Activated effector memory CD4-positive, alpha-beta T cell treated with Interleukin-2 at 50 U/mL for 16 hours (primary cell): ENCODE results near the gene GATB.
"Not testable (repeated sequence)": the region's sequence is repeated elsewhere in the genome, so short reads cannot be mapped to it uniquely, and the experiment has no call there.

Source experiments
- DNase-seq: peaks from one replicate; pipeline ENCODE4 v3.0.0-alpha.2; 2020

Gene GATB

DNA sequence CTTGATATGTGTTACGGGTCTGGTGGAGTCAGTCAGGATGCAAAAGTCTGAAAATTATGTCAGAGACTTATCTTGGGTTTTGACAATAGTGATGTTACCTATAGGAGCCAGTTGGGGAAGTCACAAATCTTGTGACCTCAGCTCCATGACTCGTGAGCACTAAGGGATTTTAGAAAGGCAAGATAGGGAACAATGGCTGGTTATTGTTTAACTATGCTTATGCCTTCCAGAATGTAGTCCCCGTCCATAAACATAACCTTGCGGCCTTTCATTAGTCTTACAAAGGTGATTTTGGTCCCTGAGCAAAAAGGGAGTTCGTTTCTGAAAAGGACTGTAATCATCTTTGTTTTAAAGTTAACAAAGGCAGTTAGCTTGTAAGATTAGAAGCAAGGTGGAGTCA lies 23.9 kb upstream of the GATB start:
- no peak for DNase-seq

DNA sequence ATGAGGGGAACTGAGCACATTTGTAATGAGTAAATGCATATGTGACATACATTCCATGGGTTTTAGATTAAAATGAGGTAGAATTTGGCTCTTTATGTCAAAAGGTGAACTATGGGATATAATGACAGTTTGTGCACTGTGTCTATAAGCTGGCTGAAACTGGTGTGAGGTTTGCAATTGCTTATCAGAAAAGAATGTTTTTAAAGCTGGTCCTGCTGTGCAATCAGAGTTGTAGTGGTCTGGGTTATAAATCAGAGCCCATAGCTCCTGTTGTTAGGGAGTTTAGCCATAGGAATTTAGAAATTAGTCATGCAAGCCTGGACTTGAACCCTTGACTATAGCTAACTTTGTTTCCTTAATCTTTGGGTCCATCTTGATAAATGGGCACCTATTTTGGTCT lies 23.1 kb upstream of the GATB start:
- no peak for DNase-seq

DNA sequence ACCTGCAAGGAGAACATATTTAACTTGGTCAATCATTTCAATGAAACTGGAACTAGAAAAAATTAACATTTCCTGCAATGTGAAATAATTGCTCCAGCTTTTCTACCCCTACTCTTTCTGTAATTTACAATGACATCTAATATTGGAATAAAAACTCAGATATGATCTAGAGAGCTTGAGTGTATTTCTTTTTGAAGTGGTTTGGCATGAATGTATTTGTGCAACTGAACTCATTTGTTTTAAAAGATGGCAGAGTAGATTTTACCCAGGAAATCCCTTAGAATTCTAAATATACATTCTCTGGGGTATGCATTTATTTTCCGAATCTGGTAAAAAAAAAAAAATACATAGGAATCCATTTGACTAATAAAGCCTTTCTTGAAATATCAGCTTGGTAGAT lies 21.5 kb upstream of the GATB start:
- no peak for DNase-seq

DNA sequence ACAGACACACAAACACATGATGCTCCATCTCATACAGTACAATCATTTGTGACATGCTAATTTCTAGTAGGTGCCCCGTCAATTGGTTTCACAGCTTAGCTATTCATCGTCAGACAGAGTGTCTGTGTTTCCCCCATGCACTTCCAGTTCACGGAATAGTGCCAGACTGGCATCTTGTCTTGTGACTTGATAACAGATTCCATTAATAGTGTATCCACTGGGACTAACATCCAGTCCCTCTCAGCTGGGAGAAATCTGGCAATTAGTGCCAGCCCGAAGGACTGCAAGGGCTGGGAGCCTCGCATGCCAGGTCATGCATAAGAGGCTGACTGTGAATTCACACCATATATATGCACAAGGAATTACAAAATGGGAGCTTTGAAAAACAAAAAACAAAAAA lies 20.2 kb upstream of the GATB start:
- no peak for DNase-seq

DNA sequence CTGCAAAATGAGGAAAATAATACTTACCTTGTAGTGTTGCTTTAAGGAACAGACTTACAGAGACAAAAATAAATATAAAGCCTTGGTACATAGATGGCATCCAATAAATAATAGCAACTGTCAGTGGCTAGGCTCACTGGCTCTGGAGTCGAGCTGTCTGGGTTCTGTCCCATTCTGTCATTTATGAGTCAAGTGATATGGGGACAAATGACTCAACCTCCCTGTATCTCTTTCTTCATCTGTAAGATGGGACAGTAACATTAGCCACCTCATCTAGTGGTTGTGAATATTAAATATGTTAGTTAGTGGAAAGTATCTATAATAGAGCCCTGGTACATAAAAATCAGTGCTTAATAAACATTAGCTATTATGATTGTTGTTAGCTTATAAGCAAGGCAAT lies 16.7 kb upstream of the GATB start:
- no peak for DNase-seq

DNA sequence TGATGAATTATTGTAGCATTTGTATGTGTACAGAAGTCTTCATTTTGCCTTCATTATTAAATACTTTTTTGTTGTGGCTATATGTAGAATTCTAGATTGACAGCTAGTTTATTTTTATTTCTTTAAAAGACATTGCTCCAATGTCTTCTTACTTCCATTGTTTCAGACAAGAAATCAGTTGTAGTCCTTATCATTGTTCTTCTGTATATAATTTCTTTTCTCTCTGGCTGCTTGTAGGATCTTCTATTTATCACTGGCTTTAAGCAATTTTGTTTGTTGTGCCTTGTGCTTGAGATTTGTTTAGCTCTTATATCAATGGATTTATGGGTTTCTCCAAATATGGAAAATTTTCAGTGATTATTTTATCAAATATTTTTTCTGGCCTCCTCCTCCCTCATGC lies 13.5 kb upstream of the GATB start:
- DNase-seq: no peak

DNA sequence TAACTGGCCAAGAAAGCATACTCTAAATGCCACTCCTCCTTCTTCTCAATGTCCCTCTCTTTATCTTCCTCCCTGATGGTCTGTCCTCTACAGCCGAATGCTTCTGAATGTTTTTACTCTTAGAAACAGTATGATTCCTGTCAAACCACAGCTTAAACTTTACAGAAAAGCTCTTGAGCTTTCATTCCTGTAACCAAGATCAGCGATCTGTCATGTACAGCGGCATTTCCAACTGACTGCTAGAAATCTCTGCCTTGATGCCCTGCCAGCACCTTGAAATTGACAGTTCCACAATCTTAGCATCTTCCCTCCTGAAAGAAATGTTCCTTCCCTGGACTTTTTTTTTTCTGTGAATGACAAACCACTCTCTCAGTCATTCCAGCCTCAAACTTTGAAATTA lies 11.5 kb upstream of the GATB start:
- DNase-seq: no peak

DNA sequence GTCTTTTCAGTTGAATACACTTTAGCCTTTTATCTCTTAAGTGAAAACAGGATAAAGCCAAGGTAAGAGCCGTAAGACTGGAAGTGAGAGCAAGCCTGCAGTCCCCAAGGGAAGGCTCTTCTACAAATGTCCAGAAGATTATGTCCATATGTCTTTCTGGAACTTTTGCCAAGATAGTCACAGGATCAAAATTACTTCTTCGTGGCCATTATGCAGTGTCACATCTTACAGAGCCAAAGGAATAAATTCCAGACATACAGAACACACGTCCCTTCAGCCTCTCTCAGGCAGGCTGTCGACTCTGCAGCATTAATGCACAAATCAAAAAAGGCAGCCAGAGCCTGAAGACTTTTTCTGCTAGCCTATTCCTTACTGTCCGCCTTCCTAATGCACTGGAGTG lies 10.9 kb upstream of the GATB start:
- DNase-seq: no peak

DNA sequence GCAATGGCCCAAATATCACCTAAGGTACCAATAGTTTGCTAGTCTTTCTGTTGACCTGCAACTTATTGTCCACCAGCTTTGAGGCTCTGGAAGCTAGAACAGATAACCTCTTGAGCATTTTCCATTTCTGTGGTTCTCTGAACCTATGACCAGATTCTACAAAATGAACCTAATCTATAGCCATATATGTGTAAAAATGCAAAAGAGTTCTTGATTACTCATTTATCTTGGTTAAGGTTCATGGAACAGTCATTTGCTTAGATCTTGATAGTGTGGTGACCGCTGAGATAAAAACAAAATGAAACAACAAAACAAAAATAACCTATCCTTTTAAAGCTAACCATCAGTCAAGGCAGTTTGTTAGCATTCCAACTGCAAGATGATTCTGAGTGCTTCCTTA lies 9.3 kb upstream of the GATB start:
- no peak for DNase-seq

DNA sequence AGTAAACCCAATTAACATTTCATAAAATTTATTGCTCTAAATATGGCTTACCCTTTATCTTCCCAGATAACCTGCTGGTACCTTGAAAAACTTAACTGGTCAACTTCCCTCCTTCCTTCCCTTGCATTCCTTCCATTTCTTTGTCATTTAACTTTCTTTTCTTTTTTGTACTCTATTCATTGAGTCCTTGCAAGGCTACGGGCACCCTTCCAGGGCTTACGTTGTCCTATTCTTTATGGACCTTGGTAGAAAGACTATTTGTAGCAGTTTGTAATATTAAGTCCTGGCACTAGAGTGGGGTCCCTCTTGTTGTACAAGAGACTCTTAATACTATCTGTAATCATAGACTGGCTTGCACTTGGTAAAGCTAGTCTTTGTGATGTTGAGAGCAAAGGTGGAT lies 8.0 kb upstream of the GATB start:
- DNase-seq: no peak

DNA sequence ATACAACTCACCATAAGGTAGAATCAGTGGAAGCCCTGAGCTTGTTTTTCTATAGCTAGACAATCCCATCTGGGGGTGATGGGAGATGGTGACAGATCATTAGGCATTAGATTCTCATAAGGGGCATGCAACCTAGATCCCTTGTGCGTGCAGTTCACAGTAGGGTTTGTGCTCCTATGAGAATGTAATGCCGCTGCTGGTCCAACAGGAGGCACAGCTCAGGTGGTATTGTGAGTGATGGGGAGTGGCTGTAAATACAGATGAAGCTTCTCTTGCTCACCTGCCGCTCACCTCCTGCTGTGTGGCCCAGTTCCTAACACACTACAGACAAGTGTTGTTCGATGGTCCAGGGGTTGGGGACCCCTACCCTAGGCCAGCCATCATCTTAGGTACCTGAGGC lies 5.9 kb upstream of the GATB start:
- no peak for DNase-seq

DNA sequence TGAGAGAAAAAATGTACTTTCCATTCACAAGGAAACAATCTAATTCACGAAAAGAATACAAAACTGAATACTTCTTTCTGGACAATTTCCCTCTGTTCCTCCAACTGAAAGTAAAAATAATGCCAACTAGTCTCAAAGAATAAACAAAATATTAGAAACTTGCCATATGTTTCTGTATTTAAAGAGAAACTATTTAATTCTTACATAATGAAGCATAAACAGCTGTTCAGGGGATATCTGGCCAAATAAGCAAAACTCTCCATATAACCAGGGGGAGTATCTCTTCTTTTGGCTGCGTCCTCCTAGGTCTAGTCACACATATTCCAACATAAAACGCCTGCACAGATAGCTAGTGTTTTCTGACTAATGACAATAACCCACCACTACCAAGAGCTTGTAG lies 805 bp downstream of the GATB start:
- no peak for DNase-seq

DNA sequence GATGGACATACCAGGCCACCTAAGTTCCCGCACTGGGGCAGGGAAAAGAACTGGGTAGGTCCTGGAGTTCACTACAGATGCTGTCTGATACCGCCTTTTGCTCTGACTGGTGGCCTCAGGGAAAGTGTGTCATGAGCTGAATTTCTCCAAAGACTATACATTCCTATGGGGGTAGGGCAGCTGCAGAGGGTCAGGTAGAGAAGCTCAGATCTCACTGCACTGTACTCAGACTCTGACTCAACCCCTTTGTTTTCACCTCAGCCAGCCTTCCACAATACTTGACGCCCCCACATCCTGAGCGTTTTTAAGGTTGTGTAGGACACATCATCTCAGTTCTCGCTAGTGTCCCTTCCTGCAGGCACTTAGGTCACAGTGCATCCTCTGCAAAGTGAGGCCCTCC lies 7.8 kb downstream of the GATB start:
- no peak for DNase-seq

DNA sequence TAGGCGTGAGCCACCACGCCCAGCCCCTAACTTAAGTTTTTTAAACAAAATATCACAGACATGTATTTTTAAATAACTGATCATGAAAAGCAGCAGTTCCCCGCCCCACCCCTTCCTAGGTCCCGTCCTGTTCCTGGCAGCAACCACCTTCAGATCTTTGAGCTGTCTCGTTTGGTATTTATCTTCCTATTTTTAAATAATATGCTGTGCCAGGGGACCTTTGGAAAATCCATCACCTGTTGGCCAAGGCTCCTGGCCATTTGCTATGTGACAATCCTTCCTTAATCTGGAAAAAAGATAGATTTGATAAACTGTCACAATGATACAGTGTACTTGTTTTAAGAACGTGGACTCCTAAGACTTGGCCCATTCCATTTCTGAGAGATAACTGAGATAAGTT lies 10.7 kb downstream of the GATB start:
- DNase-seq: no peak

DNA sequence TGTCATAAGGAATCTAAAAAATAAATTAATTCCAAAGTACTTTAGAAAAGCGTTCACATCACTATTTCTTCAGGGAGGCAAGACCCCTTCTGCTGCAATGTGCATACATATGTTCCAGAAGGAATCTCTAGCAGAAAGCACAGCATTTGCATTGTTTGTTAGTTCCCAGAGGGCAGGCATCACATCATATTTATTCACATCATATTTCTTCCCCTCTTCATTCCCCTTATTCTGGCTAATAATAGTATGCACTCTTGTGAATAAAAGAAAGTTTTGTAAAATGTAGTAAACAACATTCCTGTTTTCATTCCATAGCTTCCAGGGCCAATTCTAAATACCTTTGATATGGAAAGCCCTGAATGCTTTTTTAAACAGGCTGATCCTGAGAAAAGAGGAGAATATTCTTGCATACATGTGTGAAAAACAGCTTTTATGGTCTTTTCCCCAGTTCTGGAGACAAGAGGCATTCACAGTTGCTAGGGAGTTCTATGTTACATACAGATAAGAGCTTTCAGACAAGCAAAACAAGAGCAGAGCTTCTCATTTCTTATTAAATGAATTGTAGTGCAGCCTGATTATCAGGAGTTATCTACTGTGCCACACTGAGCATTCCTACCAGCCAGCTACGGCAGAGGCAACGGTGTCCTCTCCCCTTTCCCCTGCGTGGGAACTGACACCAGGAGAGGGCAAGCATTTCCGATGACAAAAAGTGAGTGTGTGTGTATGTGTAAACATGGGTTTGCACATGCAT lies 15.2 kb downstream of the GATB start:
- DNase-seq: no peak

DNA sequence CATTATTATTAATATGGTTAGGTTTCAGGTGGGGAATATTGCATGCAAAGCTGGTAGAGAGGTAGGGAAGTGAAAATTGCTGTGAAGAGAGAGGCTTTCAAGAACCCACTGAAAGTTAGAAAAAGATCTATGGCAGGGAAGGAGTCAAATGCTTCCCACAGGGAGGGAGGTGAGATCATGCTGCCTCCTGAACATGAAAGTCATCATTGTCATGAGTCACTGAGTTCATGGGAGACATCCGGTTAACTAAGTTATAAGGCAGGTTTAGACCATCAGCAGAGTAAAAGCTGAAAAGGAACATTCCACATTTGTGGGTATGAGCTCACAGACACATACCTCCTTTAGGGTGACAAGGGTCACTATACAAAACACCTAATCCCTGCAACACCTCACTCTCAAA lies 16.2 kb downstream of the GATB start:
- DNase-seq: no peak

DNA sequence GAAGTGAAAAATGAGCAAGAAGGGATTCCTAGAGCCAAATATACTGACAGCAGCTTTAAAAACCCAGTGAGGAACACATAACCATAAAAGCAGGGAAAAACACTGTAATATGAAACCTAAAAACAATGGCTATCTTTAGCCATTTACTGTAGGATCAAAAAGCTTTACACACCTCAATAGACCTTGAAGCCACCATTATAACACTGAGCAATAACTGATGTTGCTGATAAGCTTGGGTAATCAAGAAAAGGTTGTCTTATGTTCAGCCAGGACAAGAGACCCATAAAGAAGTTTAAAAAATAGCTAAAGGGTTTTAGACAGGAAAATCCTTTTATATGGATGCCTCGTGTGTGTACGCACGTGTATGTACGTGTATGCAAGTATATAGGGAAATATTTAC lies 16.9 kb downstream of the GATB start:
- DNase-seq: no peak

DNA sequence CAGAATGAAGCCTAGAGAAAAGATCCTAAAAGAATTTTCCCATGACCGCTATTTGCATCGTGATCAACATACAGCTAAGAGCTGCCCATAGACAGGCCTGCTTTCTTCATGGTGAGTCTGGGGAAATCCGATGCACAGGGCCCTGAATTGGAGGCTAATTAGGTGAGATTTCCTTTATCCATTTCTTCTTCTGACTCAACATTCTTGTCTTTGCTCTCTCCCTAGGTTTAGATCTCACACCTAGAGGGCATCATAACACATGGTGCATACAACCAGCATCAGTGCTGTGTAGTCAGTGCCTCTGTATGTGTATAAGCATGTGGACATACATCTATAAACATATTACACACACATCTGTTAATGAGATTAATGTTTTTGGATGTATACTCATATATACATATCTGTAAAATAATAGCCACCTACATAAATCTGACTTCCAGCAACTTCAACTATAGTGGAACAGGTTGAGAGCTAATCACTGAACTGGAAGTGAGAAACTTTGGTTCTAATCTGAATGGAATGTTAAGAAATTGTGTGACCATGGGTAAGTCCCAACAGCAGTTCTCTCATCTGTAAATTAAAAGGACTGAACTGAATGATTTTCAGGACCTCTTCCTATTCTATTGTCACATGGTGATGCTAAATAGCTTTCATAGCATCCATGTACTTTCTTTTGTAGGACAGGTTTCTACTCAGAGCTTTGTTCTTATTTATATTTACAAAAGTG lies 17.5 kb downstream of the GATB start:
- no peak for DNase-seq

DNA sequence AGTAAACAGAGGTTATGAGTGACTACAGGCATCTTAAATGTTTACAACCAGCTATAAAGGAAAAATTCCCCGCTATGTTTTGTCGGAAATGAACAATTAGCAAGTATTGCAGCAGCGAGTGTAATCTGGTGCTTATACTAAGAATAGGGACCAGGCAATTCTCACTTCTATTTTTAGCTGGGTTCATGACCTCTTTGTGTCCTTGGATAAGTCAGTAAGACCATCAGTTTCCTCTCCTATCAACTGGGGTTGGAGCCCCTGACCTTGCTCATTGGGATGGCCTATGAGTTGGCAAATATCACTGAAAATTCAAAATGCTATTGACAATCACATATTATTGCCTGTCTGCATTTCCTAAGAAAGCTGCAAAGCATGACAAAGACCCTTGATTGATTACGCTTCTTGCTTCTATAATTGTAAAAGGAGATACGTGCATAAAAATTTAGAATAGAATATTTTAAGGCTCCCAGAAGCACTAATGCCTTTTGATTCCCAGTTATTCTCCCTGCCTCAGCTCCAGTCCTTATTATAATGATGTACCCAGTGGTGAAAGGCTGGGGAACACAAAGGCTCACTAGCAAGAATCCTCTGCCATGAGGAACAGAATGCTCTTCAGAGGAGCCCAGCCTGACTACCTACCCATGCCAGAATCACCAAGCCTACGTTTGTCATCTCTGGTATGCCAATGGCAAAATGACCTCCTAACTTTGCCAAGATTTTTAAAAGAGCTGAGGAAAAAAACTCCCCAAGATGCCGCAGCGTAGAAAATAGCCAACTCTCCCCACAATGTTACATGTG lies 21.9 kb downstream of the GATB start:
- DNase-seq: no peak

DNA sequence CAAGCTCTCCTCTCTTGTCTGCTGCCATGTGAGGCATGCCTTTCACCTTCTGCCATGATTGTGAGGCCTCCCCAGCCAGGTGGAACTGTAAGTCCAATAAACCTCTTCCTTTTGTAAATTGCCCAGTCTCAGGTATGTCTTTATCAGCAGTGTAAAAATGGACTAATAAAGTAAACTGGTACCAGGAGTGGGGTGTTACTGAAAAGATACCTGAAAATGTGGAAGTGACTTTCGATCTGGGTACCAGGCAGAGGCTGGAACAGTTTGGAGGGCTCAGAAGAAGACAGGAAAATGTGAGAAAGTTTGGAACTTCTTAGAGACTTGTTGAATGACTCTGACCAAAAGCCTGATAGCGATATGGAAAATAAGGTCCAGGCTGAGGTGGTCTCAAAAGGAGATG lies 24.0 kb downstream of the GATB start:
- not testable (repeated sequence) for DNase-seq

DNA sequence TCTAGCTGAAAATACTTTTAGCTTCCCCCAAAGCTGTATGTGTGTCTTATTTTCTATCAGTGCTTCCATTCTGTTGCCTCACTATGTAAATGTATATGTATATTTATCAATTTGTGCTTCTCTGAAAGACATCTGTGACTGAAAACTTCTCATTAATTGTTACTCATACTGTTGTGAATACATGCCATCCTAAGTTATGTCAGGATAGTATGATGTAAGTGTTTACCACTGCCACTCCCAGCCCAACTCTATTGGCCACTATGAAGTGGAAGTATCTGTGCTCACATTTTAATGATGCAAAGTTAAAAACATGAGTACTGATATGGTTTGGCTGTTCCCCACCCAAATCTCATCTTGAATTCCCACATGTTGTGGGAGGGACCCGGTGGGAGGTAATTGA lies 24.4 kb downstream of the GATB start:
- no peak for DNase-seq

DNA sequence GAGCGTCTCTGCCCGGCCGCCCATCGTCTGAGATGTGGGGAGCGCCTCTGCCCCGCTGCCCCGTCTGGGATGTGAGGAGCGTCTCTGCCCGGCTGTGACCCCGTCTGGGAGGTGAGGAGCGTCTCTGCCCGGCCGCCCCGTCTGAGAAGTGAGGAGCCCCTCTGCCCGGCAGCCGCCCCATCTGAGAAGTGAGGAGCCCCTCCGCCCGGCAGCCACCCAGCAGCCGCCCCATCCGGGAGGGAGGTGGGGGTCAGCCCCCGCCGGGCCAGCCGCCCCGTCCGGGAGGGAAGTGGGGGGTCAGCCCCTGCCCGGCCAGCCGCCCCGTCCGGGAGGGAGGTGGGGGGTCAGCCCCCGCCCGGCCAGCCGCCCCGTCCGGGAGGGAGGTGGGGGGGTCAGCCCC lies 29.1 kb downstream of the GATB start:
- DNase-seq: not testable (repeated sequence)

DNA sequence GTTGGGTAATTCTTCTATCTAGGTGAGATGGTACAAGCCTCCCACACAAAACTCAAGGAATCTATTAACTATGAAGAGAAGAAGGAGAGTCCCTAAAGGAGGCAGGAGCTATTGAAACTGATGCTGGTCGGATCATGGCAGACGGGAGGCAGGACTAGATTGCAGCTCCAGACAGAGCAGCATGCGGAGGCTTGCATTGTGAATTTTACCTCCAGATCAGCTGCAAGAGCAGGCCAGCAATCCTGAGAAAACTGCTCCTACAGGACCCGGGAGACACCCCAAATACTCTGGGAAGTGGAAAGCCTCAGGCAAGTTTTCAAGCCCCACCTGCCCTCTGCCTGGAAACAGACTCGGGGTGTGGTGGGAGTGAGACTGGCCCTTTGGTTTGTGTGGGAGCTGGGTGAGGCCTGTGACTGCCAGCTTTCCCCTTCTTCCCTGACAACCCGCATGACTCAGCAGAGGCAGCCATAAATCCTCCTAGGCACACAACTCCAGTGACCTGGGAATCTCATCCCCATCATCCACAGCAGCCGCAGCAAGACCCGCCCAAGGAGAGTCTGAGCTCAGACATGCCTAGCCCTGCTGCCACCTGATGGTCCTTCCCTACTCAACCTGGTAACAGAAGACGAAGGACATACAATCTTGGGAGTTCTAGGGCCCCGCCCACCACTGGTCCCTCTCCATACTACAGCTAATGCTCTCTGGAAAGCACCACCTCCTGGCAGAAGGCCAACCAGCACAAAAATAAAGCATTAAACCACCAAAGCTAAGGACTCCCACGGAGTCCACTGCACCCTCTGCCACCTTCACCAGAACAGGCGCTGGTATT lies 30.9 kb downstream of the GATB start:
- no peak for DNase-seq
